GM19023 (cell line): ENCODE measurements around the gene C21orf58.
"Not testable (repeated sequence)": the region's sequence is repeated elsewhere in the genome, so short reads cannot be mapped to it uniquely, and the experiment has no call there.

Experiments used
- ATAC-seq: cut with Tn5 transposase; IDR thresholded peaks from one replicate; pipeline ENCODE4 v1.9.1; 2021; ENCODE audit warnings: mild to moderate bottlenecking, moderate library complexity; ENCODE audit not compliant: unreplicated experiment

Gene C21orf58

DNA sequence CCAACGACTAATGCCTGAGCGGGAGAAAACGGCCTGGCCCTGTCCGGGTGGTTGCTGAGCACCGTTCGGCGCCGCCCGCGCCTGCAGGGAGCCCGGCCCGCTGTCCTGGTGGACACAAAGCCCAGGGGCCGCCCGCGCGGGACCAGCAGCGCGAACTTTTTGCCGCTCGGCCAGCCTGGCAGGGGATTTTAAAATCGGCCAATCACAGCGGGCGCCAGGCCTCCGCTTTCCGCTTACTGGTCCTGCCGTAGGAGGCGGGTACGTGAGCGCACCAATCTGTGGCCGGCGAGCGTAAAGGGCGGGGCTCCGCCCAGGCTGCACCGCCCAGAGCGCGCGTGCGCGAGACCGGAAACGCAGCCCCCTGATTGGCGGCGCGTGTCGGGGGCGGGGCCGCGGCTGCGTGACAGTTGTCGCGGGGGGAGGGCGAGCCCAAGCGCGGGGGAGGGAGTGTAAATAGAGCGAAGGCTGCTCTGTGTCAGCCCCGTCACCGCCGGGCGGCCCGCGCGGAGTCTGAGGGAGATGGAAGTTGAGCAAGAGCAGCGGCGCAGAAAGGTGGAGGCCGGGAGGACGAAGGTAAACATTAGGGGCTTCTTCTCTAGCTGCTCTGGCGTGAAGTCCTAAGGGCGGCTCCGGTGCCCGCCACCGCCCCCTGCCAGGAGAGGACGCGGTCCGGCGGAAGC, at the start of gene C21orf58, which contains the start of gene PCNT:
Gene C21orf58 (minus strand): TSS at position 161 of the 680 bp plus-strand sequence. CDS start 1,132 bp downstream, outside the sequence.
Gene PCNT (plus strand): TSS at position 447 of the 680 bp plus-strand sequence. CDS start 73 bp downstream, at position 520.
- ATAC-seq: peak; percentile 71

DNA sequence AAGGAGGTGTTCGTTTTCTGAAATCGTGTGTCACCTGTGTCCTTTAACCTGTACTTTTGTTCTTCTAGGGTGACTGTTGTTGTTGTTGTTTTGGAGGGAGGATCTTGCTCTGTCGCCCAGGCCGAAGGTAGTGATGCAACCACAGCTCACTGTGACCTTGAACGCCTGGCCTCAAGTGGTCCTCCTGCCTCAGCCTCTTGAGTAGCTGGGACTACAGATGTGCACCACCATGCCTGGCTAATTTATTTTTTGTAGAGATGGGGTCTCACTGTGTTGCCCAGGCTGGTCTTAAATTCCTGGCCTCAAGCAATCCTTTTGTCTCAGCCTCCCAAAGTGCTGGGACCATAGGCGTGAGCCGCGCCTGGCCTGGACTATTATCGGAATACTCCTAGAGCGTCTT, 49.3 kb upstream of the C21orf58 start:
- ATAC-seq: not testable (repeated sequence)

DNA sequence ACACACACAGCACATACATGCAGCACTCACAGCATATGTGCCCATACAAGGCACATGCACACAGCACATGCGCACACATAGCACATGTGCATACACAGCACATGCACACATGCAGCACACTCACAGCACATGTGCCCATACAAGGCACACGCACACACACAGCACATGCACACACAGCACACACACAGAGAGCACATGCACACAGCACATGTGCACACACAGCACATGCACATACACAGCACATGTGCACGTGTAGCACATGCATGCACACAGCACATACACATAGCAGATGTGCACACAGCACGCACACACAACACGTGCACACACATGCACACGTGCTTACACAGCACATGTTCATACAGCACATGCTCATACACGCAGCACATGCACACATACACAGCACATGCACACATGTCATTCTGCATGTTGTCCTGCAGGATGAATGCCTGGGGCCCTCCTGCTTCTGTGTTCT, 48.4 kb upstream of the C21orf58 start:
- ATAC-seq: no peak

DNA sequence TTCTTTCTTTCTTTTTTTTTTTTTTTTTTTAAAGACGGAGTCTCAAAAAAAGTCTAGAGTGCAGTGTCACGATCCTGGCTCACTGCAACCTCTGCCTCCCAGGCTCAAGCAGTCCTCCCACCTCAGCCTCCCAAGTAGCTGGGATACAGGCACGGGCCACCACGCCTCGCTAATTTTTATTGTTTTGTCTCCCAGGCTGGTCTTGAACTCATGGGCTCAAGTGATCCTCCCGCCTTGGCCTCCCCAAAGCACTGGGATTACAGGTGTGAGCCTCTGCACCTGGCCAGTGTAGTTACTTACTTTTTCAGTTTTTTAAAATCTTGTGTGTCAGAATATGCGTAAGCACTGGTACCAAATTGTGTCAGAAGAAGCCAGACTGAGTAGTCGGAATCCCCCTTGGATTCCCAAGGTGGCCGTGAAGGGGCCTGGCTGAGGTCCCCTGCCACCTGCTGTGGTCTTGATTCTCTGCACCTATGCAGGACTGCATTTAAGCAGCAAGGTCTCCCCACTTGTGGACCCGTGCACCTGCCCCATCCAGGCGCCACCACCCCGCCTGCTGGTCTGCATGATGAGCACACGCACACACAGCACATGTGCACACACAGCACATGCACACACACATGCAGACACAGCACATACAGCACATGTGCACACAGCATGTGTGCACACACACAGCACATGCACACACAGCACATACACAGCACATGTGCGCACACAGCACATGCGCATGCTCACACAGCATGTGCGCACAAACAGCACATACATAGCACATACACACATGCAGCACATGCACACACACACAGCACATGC, 47.7 kb upstream of the C21orf58 start:
- no peak for ATAC-seq

DNA sequence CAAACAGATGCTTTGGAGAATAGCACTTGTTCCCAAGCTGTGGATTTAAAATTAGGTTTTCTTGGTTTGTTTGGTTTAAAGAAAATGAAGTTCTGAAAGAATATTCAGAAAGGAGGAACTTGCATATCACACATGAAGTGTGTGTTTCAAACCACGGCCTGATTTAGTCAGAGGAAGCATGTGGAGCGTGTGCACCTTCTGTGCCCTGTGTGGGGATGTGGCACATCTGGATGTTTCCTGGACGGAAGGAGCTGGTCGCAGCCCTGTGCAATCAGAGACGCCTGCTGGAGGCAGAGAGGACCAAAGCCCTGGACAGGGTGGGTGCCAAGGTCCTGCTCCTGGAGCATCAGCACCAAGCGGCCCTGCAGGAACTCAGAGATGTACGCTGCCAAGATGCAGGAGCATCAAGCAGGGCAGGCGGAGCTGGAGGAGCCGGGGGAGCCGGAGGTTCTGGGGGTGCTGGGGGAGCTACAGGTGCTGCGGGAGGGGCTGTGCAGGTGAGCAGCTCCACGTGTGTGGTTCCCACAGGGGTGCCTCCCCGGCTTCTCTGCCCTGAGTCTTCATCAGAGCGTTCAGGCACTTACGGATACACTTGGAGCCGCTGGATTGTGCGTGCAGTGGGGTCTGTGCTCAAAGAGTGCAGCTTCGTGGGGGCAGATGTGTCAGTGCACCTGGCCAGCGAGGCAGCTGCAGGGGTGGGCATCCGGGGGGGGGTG, 46.0 kb upstream of the C21orf58 start:
- ATAC-seq: no peak

GRCh38 chr21:46368533-46369285, 45.0 kb upstream of the C21orf58 start:
- peak; percentile 65 for ATAC-seq

GRCh38 chr21:46366966-46367365, 43.3 kb upstream of the C21orf58 start:
- no peak for ATAC-seq

DNA sequence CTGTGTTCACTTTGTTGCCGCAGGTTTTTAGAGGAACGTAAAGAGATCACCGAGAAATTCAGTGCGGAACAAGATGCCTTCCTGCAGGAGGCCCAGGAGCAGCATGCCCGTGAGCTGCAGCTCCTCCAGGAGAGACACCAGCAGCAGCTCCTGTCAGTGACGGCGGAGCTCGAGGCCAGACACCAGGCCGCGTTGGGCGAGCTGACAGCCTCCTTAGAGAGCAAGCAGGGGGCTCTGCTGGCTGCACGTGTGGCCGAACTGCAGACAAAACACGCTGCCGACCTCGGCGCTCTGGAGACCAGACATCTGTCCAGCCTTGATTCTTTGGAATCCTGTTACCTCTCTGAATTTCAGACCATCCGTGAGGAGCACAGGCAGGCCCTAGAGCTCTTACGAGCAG, 42.9 kb upstream of the C21orf58 start:
- no peak for ATAC-seq

GRCh38 chr21:46366091-46366490, 42.4 kb upstream of the C21orf58 start:
- no peak for ATAC-seq

DNA sequence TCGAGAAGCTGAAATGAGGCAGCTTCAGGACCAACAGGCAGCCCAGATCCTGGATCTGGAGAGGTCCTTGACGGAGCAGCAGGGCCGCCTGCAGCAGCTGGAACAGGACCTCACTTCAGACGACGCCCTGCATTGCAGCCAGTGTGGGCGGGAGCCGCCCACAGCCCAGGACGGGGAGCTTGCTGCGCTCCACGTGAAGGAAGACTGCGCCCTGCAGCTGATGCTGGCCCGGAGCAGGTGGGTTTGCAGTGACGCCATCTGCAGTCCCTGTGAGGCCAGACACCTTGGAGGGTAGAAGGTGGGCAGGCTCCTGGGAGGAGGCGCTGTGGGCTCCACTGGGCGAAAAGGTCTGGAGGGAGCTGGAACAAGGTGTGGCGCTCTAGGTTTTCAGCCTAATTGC, 40.0 kb upstream of the C21orf58 start:
- ATAC-seq: no peak

DNA sequence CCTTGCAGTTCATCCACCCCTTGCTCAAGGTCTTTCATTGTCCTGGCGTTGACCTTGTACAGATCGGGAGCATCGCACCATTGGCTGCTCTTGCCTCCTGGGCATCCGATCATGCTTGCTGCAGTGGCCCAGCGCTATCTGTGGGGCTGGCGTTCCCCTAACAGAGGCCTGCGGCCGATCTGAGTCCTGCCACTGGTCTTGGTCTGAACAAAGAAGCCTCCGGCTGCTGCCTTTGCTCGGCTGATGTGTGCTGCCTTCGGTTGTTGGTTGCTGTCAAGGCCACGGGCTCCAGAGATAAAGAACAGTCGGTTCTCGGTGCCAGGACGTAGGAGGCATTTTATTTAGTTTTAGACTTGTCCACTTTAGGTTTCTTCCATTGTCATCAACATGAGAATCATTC, 39.3 kb upstream of the C21orf58 start:
- ATAC-seq: no peak

DNA sequence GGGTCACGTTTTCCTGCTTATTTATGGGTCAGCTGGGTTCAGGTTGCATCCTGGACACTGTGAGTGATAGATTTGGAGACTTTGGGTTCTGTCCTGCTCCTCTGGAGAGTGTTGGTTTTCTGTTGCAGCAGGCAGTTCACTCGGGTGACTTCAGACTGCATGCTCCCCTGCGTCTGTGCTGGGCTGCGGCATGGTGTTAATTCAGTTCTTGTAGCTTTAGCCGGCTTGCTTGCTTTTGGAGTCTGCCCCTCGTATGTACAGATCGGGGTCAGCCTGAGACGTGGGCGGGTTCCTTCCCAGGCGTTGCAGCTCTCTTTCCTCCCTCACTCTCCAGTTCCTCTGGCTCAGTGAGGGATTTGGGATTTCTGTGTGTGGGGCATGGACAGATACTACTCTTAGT, 38.3 kb upstream of the C21orf58 start:
- ATAC-seq: no peak

GRCh38 chr21:46361176-46361575, 37.5 kb upstream of the C21orf58 start:
- no peak for ATAC-seq

DNA sequence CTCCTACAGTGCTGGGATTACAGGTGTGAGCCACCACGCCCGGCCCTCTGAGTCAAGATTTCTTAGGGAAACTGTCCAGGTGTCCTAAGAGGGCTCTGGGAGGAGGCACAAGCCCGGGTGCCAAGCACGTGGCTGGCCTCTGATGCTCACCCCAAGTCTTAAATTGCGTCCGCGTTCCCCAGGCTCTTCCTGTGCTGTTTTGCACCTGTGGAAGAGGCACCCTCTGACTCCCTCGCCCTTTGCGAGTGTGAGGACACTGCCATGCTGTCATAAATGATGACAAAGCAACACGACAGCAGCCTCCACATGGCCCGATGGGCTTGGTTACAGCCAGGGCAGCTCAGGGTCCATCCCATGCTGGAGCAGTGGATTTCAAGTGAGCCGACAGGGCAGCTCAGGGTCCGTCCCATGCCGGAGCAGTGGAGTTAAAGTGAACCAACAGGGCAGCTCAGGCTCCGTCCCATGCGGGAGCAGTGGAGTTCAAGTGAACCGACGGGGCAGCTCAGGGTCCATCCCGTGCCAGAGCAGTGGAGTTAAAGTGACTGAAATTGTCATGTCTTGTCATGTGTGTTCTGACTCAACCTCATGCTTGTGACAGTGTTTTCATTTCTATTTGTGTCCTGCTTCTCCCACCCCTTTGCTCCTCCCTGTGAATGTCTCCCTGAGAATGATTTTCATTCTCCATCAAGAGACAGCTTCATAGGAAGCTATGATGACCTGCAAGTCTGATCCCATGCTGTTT, 34.2 kb upstream of the C21orf58 start:
- ATAC-seq: no peak

DNA sequence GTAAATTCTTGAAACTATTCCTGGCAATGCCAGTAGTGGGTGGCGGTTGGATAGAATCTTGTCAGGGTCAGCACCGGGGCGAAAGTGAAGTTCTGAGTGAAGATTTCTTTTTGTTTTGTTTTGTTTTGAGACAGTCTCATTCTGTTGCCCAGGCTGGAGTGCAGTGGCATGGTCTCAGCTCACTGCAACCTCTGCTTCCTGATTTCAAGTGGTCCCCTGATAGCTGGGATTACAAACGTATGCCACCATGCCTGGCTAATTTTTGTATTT, 33.6 kb upstream of the C21orf58 start:
- ATAC-seq: no peak

GRCh38 chr21:46356494-46357334, 33.0 kb upstream of the C21orf58 start:
- ATAC-seq: no peak

- ATAC-seq: no peak
Observed at GRCh38 chr21:46356005-46356338, 32.3 kb upstream of the C21orf58 start.

DNA sequence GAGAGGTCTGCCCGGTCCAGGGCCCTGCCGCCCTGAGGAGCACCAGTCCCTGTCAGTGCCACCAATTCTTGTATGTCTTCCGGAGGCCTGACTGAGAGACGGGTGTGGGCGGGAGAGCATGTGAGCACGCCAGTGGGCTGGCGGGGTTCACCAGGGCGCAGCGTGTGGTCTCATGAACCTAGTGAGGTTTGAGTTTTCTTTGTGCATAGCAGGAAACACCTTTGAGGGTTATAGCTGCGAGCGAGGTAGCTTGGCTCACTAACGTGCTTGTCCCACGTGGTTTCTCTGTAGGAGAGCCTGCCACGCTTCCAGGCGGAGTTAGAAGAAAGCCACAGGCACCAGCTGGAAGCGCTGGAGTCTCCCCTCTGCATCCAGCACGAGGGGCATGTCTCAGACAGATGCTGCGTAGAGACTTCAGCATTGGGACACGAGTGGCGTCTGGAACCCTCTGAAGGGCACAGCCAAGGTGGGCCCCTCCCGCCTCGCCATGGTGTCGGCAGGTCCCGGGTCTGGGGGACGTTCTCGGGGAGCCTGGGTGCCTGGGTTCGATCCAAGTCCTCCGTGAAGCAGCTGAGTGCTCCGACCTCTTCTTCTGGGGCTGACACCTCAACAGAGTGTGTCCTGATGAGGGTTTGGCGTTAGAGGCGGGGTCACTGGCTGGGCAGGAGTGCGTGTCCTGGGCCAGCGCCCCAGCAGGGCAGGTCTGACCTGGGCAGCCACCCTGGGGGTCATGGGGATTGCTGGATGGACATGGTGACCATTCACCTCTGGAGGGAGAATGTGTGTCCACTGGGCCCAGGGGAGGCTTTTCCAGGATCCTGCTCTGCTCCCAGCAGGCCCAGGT, 31.7 kb upstream of the C21orf58 start:
- ATAC-seq: no peak

DNA sequence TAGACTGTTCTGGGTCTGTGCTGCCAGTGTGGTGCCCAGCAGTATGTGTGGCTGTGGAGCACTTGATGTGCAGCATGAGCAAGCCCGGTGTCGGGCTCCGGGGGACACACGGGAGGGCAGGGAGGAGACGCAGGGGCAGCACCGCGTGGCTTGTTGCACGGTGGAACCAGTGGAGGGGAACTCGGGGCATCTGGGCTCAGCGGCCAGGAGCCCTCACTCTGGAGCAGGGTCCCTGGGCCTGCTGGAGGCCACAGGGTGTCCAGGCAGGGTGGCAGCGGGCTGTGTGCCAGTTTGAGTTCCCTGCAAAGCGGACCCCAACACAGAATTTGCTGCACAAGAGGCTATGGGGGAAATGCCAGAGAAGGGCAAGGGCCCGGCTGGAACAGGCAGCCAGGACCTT, 30.8 kb upstream of the C21orf58 start:
- no peak for ATAC-seq
